ENCODE data around the gene DPEP3. TPM values are rescaled to one million over a fixed set of nuclear protein-coding genes. Genes with fewer than 3 reads are reported as not detected.

Gene DPEP3
- total and polyA plus RNA-seq, 2 experiments from 2014 or later = not detected

DNA sequence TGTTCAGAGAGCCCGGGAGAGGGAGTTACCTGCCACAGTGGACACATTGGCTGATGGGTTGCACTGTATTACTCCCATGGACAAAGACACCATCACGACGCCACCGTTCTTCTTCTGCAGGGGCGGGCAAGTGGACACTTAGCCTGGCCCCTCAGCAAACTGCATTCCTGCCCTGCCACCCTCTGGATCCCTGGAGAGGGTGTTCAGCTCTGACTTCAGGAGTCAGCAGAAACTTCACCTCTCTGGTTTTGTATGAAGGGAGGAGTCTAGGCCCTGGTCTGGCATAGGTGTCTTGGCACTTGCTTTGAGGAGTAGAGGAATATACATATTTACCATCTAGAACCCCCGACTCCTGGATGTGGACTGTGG lies 9.7 kb upstream of the DPEP3 start:
- no peak for DNase-seq (ENCODE audit: low spot score)
- Histone ChIP-seq H3K27ac (no peak overlapping the region), H3K79me2 (no peaks in the 10 kb centered on the region), H3K36me3 (replicated peaks; ENCODE audit: insufficient read depth, low read depth) (no peaks in the 10 kb centered on the region), H3K9me3 (ENCODE audit: low read depth) (no peaks in the 10 kb centered on the region), H3K27me3 (no peaks in the 10 kb centered on the region), H3K9me2 (replicated peaks; ENCODE audit: insufficient read depth) (no peaks in the 10 kb centered on the region), H3K4me3 (no peak overlapping the region), H3K4me2 (no peak overlapping the region), H2AFZ (no peak overlapping the region), H3K4me1 (ENCODE audit: insufficient read depth) (peaks cover 6% of the 10 kb centered on the region), H4K20me1 (ENCODE audit: insufficient read depth, poor library complexity, severe bottlenecking) (no peaks in the 10 kb centered on the region)
- WGBS (ENCODE audit: low lambda C conversion rate, missing lambda C conversion rate) = 87% methylated on average over 6 of the region's 6 CpGs
- TF ChIP-seq CTCF (IDR thresholded peaks at IDR 0.05; ENCODE audit: poor library complexity) (no peak), EZH2 (IDR thresholded peaks at IDR 0.05; ENCODE audit: borderline replicate concordance) (no peak), EZH2phosphoT487 (IDR thresholded peaks at IDR 0.05; ENCODE audit: low read depth, severe bottlenecking, unreplicated experiment) (no peak)

- no peak for TF ChIP-seq EZH2phosphoT487 (IDR thresholded peaks at IDR 0.05; ENCODE audit: low read depth, severe bottlenecking, unreplicated experiment)
- TF ChIP-seq CTCF (IDR thresholded peaks at IDR 0.05; ENCODE audit: poor library complexity) = no peak
- TF ChIP-seq EZH2 (IDR thresholded peaks at IDR 0.05; ENCODE audit: borderline replicate concordance) = no peak
- H3K79me2 ChIP-seq = no peaks in the 10 kb centered on the region
- no peak overlapping the region for H3K4me2 ChIP-seq
- no peaks in the 10 kb centered on the region for H3K9me3 ChIP-seq (ENCODE audit: low read depth)
- no peaks in the 10 kb centered on the region for H4K20me1 ChIP-seq (ENCODE audit: insufficient read depth, poor library complexity, severe bottlenecking)
- H2AFZ ChIP-seq = no peak overlapping the region
- H3K4me3 ChIP-seq = no peak overlapping the region
- no peaks in the 10 kb centered on the region for H3K9me2 ChIP-seq (replicated peaks; ENCODE audit: insufficient read depth)
- peaks cover 6% of the 10 kb centered on the region for H3K4me1 ChIP-seq (ENCODE audit: insufficient read depth)
- no peak for DNase-seq (ENCODE audit: low spot score)
- no peaks in the 10 kb centered on the region for H3K36me3 ChIP-seq (replicated peaks; ENCODE audit: insufficient read depth, low read depth)
- H3K27me3 ChIP-seq = no peaks in the 10 kb centered on the region
- 84% methylated on average over 8 of the region's 8 CpGs for WGBS (ENCODE audit: low lambda C conversion rate, missing lambda C conversion rate)
- H3K27ac ChIP-seq = no peak overlapping the region
Observed at GRCh38 chr16:67989322-67990017, 9.2 kb upstream of the DPEP3 start.

GRCh38 chr16:67988675-67989074 lies 8.4 kb upstream of the DPEP3 start:
- WGBS (ENCODE audit: low lambda C conversion rate, missing lambda C conversion rate) = 97% methylated on average over 3 of the region's 3 CpGs
- Histone ChIP-seq H3K4me1 (ENCODE audit: insufficient read depth) (peaks cover 4% of the 10 kb centered on the region), H3K4me2 (no peak overlapping the region), H3K4me3 (no peak overlapping the region), H3K9me3 (ENCODE audit: low read depth) (no peaks in the 10 kb centered on the region), H3K79me2 (no peaks in the 10 kb centered on the region), H3K36me3 (replicated peaks; ENCODE audit: insufficient read depth, low read depth) (no peaks in the 10 kb centered on the region), H3K9me2 (replicated peaks; ENCODE audit: insufficient read depth) (no peaks in the 10 kb centered on the region), H4K20me1 (ENCODE audit: insufficient read depth, poor library complexity, severe bottlenecking) (no peaks in the 10 kb centered on the region), H2AFZ (no peak overlapping the region), H3K27me3 (no peaks in the 10 kb centered on the region), H3K27ac (no peak overlapping the region)
- DNase-seq (ENCODE audit: low spot score) = no peak
- TF ChIP-seq EZH2phosphoT487 (IDR thresholded peaks at IDR 0.05; ENCODE audit: low read depth, severe bottlenecking, unreplicated experiment) = no peak
- TF ChIP-seq CTCF (IDR thresholded peaks at IDR 0.05; ENCODE audit: poor library complexity) = no peak
- TF ChIP-seq EZH2 (IDR thresholded peaks at IDR 0.05; ENCODE audit: borderline replicate concordance) = no peak
